GM03348 (cell line): Measurements from ENCODE around the gene MNX1.

ENCODE experiments used
- DNase-seq: peaks from one replicate; pipeline ENCODE4 v3.0.0; 2012; ENCODE audit warnings: low spot score

Gene MNX1

GRCh38 chr7:157010588-157011332 lies at the start of gene MNX1:
MNX1 (minus strand) TSS chr7:157010663; CDS start chr7:157010350, 313 bp downstream.
- DNase-seq = no peak

GRCh38 chr7:157059534-157059933 lies 49.1 kb upstream of the MNX1 start:
- no peak for DNase-seq

GRCh38 chr7:157058701-157059100 lies 48.2 kb upstream of the MNX1 start:
- DNase-seq = no peak

GRCh38 chr7:157058068-157058467 lies 47.6 kb upstream of the MNX1 start:
- DNase-seq = no peak

GRCh38 chr7:157056957-157057902 lies 46.8 kb upstream of the MNX1 start:
- DNase-seq = no peak

GRCh38 chr7:157056246-157056645 lies 45.8 kb upstream of the MNX1 start:
- no peak for DNase-seq

- no peak for DNase-seq
These were observed 44.5 kb upstream of the MNX1 start for GRCh38 chr7:157054927-157055326.

- DNase-seq = no peak
These were observed 42.7 kb upstream of the MNX1 start for GRCh38 chr7:157053118-157053517.

- DNase-seq = no peak
These were observed 36.7 kb upstream of the MNX1 start for GRCh38 chr7:157047148-157047547.

GRCh38 chr7:157046681-157047080 lies 36.2 kb upstream of the MNX1 start:
- peak; percentile 82 for DNase-seq

- no peak for DNase-seq
These were observed 34.6 kb upstream of the MNX1 start for GRCh38 chr7:157044943-157045660.

- DNase-seq = peak; percentile 33
These were observed 33.8 kb upstream of the MNX1 start for GRCh38 chr7:157044147-157044687.

- DNase-seq = peak; percentile 93
These were observed 33.3 kb upstream of the MNX1 start for GRCh38 chr7:157043745-157044144.

- no peak for DNase-seq
These were observed 31.2 kb upstream of the MNX1 start for GRCh38 chr7:157041514-157042277.

GRCh38 chr7:157041004-157041403 lies 30.5 kb upstream of the MNX1 start:
- no peak for DNase-seq

GRCh38 chr7:157037635-157038034 lies 27.2 kb upstream of the MNX1 start:
- no peak for DNase-seq

- no peak for DNase-seq
These were observed 26.6 kb upstream of the MNX1 start for GRCh38 chr7:157037028-157037427.

- no peak for DNase-seq
These were observed 25.5 kb upstream of the MNX1 start for GRCh38 chr7:157035979-157036378.

GRCh38 chr7:157035302-157035701 lies 24.8 kb upstream of the MNX1 start:
- no peak for DNase-seq

GRCh38 chr7:157033483-157034473 lies 23.3 kb upstream of the MNX1 start:
- DNase-seq = no peak
